AG10803 (cell line): ENCODE data around the gene BCL11A.

Experiments used
- DNase-seq: peaks from one replicate; pipeline ENCODE4 v3.0.0; 2010; ENCODE audit warnings: low read depth
- H3K4me3 ChIP-seq: 2 replicates; pipeline ENCODE4 v1.5.1; 2011; ENCODE audit warnings: mild to moderate bottlenecking, low read length, control low read depth
- TF ChIP-seq, protein P1 (sequence below): conservative IDR thresholded peaks from 2 replicates; pipeline ENCODE4 v1.5.1; 2011; ENCODE audit warnings: mild to moderate bottlenecking, low read length, control low read depth, inconsistent platforms

The BCL11A gene

DNA sequence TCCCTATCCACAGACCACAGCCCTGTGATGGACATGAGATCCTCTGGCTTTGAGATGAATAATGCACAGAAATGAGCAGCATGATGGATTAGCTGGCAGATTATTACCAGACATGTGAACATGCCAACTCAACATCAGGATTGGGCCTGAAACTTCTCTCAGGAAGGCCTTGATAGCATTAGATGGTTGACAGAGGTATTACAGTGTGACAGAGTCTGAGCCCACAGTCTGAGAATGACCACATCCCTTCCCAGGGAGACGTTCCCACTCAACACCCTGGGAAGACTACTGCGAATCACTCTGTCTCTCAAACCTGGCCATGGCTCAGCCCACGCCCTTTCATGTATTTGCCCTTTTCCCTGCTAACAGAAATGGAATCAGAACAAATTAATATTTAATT, 66.9 kb downstream of the BCL11A start:
- DNase-seq, result peak; percentile 42
- TF ChIP-seq, protein P1, sequence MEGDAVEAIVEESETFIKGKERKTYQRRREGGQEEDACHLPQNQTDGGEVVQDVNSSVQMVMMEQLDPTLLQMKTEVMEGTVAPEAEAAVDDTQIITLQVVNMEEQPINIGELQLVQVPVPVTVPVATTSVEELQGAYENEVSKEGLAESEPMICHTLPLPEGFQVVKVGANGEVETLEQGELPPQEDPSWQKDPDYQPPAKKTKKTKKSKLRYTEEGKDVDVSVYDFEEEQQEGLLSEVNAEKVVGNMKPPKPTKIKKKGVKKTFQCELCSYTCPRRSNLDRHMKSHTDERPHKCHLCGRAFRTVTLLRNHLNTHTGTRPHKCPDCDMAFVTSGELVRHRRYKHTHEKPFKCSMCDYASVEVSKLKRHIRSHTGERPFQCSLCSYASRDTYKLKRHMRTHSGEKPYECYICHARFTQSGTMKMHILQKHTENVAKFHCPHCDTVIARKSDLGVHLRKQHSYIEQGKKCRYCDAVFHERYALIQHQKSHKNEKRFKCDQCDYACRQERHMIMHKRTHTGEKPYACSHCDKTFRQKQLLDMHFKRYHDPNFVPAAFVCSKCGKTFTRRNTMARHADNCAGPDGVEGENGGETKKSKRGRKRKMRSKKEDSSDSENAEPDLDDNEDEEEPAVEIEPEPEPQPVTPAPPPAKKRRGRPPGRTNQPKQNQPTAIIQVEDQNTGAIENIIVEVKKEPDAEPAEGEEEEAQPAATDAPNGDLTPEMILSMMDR, result no peak
- no peak overlapping the region for H3K4me3 ChIP-seq

DNA sequence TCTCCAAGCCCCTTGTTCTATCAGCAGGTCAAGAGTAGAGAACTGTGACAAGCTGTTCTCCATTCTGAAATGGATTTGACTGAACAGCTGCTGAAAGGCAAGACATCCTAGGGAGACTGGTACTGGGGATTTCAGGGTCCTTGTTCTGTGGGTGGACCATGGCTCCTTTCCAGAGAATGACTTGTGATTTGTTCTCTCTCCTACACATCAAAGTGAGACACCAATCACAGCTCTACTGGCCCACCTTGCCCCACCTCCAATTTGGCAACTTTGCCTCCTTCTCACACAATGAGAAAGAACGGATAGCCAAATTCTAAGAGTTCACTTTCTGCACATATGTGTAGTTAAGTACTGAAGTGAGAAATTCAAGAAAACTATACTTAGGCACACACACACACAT, 67.4 kb downstream of the BCL11A start:
- TF ChIP-seq, protein P1, result no peak
- DNase-seq, result peak; percentile 45
- H3K4me3 ChIP-seq, result no peak overlapping the region

DNA sequence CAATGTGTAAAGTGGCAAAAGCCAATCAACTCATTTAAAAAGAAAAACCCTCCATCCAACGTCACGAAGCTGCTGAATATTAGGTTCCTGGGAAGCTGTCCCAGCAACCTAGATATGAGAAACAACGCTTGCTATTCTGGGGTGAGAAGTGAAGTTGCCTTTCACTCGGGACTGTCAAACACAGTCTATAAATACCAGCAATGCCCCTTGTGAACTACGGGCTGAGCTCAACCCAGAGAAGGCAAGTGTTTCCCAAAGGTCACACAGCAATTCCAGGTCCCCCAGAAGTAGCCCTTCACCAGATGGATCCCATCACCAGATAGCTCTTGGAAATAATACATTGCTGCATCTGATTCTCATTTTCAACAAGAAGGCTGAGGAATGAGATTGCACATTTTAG, 67.9 kb downstream of the BCL11A start:
- H3K4me3 ChIP-seq, result no peak overlapping the region
- TF ChIP-seq, protein P1, result no peak
- DNase-seq, result peak; percentile 47

DNA sequence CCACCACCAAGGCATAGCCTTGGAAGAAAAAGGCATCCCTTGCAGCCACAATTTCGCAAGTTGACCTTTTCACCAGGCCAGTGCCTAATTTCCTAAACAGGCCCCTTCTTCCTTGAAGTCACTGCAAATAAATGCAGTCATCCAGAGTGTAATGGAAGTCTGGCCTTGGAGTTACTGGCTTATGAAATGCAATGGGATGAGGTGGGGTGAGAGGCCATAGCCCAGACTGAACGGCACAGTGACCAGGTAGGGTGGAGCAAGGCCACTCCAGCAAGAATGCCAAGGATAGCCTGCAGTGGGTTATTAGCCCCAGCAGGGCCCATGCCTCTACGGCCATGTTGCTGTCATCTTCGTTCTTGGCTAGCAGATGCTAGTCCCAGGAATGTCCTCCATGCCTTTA, 68.4 kb downstream of the BCL11A start:
- H3K4me3 ChIP-seq, result no peak overlapping the region
- TF ChIP-seq, protein P1, result no peak
- no peak for DNase-seq

DNA sequence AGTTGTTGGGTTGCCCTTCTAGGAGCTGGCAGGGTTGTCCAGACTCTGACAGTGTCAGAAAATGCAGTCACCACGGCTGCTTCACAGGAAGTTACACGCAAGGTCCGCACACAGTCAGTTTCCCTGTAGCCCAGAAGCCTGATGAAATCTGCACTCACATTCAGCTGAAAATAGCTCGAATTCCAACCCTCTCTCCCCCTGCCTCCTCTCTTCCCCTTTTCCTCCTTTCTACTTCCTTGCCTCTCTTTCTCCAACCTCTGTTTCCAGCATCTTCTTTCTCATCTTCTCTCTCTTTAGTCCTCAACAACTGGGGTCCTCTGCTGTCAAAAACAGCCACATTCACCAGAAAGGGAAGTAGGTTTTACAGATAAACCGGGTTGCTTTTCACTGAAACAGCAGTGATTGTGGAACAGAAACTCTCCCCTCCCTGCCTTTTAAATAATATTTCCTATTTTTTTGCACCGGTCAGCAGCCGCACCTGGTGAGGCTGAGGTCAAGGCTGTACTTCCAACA, 69.3 kb downstream of the BCL11A start:
- TF ChIP-seq, protein P1, result no peak
- DNase-seq, result peak; percentile 94
- peak overlapping the region; percentile 27 for H3K4me3 ChIP-seq

DNA sequence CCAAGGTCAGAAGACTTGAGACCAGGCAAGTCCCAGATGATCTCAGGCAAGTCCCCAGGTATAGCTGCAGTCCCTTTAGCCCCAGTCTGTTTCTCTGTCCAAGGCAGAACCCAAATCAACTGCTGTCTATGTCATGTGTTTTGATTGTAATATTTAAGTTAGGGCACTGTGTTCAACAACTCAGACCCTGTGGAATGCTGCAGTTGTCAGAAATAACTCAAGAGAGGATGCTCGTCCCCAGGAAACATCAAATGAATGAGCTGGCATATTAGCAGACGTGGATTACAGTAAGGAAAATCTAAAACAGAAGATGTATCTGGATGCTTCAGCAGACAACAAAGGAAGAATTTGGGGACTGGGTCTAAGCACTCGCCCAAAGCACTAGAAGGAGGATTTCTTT, 70.1 kb downstream of the BCL11A start:
- TF ChIP-seq, protein P1, result no peak
- no peak overlapping the region; the same call in 1 of the 2 replicates for H3K4me3 ChIP-seq
- peak; percentile 90 for DNase-seq

DNA sequence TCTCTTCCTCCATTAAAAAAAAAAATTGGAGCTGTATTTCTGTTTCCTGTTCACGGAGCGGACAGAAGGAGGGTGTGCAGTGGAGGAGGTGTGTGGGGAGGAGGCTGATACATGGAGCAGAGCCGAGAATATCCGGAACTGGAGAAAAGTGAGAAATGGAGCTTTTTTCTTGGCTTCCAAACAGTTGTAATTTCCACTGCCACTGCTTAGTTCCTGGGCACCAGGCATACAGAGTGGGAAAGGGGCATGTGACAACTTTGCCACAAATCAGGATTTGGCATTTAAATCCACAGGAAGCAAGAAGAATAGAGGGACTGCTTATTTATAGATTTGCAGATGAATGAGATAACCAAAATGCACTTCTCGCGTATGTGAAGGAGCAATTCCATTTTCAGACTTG, 71.2 kb downstream of the BCL11A start:
- TF ChIP-seq, protein P1, result no peak
- no peak overlapping the region for H3K4me3 ChIP-seq

More for the DNA sequence above, 71.2 kb downstream of the BCL11A start:
- no peak for DNase-seq
